SK-N-SH treated with all-trans-retinoic acid at 6 μM for 48 hours (cell line): Measurements from ENCODE around the gene LPXN.

ENCODE experiments used
- ESRRG ChIP-seq: fragments of 250-450 bp; sonication (Bioruptor Pico); IDR thresholded peaks from 2 replicates; pipeline ENCODE4 v1.6.1; 2021; ENCODE audit warnings: mild to moderate bottlenecking
- TCF4 ChIP-seq: fragments of 250-450 bp; sonication (Bioruptor Pico); IDR thresholded peaks from 2 replicates; pipeline ENCODE4 v1.8.0; 2021; ENCODE audit warnings: mild to moderate bottlenecking, moderate library complexity, borderline replicate concordance
- TOX ChIP-seq: fragments of 250-450 bp; sonication (Bioruptor Pico); IDR thresholded peaks from 2 replicates; pipeline ENCODE4 v1.8.0; 2021; ENCODE audit warnings: mild to moderate bottlenecking, moderate library complexity, borderline replicate concordance
- ZC3H10 ChIP-seq: fragments of 250-450 bp; sonication (Bioruptor Pico); IDR thresholded peaks from 2 replicates; pipeline ENCODE4 v1.5.1; 2021; ENCODE audit warnings: mild to moderate bottlenecking, moderate library complexity
- ZNF70 ChIP-seq: fragments of 450-650 bp; formaldehyde crosslinking; IDR thresholded peaks from 2 replicates; pipeline ENCODE4 v1.5.0; 2020; ENCODE audit warnings: mild to moderate bottlenecking, moderate library complexity
- TF ChIP-seq, protein P1 (sequence below): fragments of 250-450 bp; sonication (Bioruptor Pico); IDR thresholded peaks from 2 replicates; pipeline ENCODE4 v1.5.1; 2020; ENCODE audit warnings: low read depth, mild to moderate bottlenecking, moderate library complexity
- TF ChIP-seq, protein P2 (sequence below): fragments of 250-450 bp; sonication (Bioruptor Pico); IDR thresholded peaks from 2 replicates; pipeline ENCODE4 v1.8.0; 2020; ENCODE audit warnings: mild to moderate bottlenecking, moderate library complexity, borderline replicate concordance

DNA sequence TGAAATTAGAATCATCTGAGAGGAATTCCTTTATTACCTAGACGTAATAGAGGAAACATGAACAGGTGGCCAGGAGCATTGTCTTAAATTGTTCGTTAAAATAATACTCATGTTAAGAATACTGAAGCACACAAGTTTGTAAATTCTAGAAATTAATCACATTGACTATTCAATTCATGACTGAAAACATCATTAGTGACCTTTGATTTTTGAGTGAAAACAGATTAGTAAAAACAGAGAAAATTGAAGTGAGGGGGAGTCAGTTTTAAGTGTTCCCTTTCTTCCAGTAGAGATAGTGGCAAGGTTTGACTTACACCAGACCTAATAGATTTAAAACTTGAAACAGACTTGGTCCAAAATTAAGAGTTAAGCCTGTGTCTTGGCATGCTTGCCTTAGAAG, 4.7 kb upstream of the LPXN start:
- TF ChIP-seq, protein P1, sequence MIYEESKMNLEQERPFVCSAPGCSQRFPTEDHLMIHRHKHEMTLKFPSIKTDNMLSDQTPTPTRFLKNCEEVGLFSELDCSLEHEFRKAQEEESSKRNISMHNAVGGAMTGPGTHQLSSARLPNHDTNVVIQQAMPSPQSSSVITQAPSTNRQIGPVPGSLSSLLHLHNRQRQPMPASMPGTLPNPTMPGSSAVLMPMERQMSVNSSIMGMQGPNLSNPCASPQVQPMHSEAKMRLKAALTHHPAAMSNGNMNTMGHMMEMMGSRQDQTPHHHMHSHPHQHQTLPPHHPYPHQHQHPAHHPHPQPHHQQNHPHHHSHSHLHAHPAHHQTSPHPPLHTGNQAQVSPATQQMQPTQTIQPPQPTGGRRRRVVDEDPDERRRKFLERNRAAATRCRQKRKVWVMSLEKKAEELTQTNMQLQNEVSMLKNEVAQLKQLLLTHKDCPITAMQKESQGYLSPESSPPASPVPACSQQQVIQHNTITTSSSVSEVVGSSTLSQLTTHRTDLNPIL (CRISPR knock-in tag), result no peak
- TF ChIP-seq, protein P2, sequence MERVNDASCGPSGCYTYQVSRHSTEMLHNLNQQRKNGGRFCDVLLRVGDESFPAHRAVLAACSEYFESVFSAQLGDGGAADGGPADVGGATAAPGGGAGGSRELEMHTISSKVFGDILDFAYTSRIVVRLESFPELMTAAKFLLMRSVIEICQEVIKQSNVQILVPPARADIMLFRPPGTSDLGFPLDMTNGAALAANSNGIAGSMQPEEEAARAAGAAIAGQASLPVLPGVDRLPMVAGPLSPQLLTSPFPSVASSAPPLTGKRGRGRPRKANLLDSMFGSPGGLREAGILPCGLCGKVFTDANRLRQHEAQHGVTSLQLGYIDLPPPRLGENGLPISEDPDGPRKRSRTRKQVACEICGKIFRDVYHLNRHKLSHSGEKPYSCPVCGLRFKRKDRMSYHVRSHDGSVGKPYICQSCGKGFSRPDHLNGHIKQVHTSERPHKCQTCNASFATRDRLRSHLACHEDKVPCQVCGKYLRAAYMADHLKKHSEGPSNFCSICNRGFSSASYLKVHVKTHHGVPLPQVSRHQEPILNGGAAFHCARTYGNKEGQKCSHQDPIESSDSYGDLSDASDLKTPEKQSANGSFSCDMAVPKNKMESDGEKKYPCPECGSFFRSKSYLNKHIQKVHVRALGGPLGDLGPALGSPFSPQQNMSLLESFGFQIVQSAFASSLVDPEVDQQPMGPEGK, result no peak
- TF ChIP-seq TCF4 (CRISPR knock-in tag) (no peak), ZNF70 (no peak), TOX (CRISPR knock-in tag) (no peak), ZC3H10 (no peak), ESRRG (CRISPR knock-in tag) (no peak)
